ENCODE data around the gene PTPRD.

Gene PTPRD

GRCh38 chr9:8576741-8577140 lies 2036.1 kb downstream of the PTPRD start:
- TF ChIP-seq, protein P1, sequence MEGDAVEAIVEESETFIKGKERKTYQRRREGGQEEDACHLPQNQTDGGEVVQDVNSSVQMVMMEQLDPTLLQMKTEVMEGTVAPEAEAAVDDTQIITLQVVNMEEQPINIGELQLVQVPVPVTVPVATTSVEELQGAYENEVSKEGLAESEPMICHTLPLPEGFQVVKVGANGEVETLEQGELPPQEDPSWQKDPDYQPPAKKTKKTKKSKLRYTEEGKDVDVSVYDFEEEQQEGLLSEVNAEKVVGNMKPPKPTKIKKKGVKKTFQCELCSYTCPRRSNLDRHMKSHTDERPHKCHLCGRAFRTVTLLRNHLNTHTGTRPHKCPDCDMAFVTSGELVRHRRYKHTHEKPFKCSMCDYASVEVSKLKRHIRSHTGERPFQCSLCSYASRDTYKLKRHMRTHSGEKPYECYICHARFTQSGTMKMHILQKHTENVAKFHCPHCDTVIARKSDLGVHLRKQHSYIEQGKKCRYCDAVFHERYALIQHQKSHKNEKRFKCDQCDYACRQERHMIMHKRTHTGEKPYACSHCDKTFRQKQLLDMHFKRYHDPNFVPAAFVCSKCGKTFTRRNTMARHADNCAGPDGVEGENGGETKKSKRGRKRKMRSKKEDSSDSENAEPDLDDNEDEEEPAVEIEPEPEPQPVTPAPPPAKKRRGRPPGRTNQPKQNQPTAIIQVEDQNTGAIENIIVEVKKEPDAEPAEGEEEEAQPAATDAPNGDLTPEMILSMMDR (IDR thresholded peaks at IDR 0.05; ENCODE audit: low read depth, low read length): no peak
- no peak overlapping the region for H3K4me3 ChIP-seq (ENCODE audit: low read depth, low read length)

- TF ChIP-seq, protein P1 (IDR thresholded peaks at IDR 0.05; ENCODE audit: low read depth, low read length): no peak
- H3K4me3 ChIP-seq (ENCODE audit: low read depth, low read length): no peak overlapping the region
Observed at GRCh38 chr9:8574846-8575245, 2038.0 kb downstream of the PTPRD start.

DNA sequence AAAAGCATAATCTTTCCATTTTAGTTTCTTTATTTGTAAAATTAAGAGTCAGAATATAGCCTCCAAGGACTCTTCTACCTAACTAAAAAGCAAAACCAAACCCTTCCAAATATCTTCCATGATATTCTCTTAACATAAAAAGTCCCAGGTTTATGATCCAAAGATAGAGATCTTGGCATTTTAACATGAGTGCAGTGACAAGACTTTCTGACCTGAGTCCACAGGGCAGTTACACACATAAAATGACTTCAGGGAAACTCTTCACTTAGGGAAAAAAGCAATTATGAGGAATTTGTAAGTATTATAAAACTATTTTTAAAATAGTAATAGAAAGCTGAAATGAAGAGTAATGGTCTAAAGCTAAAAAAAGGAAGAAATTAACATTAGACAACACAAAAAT lies 2040.6 kb downstream of the PTPRD start:
- TF ChIP-seq, protein P1 (IDR thresholded peaks at IDR 0.05; ENCODE audit: low read depth, low read length): no peak
- H3K4me3 ChIP-seq (ENCODE audit: low read depth, low read length): no peak overlapping the region

DNA sequence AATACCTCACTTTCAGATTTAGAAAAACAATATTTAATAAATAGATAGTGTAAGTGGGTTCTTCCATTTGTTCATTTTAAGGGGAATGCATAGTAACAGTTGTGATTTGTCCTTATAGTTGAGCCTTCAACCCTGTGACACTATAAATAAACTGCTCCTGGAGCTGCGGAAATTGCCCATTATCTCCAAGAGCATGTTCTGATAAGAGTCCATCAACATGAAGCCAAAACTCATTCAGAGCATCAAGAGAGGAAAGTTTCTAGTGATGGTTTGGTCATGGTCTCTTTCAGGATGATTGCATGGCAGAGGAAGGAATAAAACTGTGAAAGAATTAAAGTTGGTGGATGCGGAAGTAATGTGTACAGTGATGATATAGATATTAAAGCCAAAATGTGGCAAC lies 2041.2 kb downstream of the PTPRD start:
- no peak overlapping the region for H3K4me3 ChIP-seq (ENCODE audit: low read depth, low read length)
- TF ChIP-seq, protein P1 (IDR thresholded peaks at IDR 0.05; ENCODE audit: low read depth, low read length): no peak

GRCh38 chr9:8570776-8571175 lies 2042.0 kb downstream of the PTPRD start:
- TF ChIP-seq, protein P1 (IDR thresholded peaks at IDR 0.05; ENCODE audit: low read depth, low read length): no peak
- H3K4me3 ChIP-seq (ENCODE audit: low read depth, low read length): no peak overlapping the region

DNA sequence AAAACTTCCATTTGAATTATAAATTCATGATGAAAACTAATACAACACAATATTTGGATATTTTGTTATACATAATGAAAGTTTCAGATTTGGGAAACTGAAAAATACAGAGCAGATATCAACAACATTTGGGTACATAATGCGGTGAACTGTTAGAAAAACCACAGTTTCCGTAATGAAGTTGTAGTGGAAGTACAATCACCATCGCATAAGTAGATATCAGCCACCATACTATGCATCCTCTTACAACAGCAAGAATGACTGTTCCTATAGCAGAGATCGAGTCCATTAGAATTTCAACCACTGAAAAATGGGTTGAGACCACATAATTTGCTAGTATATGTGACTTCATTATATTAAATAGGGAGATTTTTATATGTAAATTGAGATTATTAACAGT lies 2043.0 kb downstream of the PTPRD start:
- H3K4me3 ChIP-seq (ENCODE audit: low read depth, low read length): no peak overlapping the region
- TF ChIP-seq, protein P1 (IDR thresholded peaks at IDR 0.05; ENCODE audit: low read depth, low read length): no peak

GRCh38 chr9:8567963-8568579 lies 2044.7 kb downstream of the PTPRD start:
- TF ChIP-seq, protein P1 (IDR thresholded peaks at IDR 0.05; ENCODE audit: low read depth, low read length): no peak
- no peak overlapping the region for H3K4me3 ChIP-seq (ENCODE audit: low read depth, low read length)
